Liver (tissue), 3 donors: ENCODE data around the gene TRIO.

Source experiments
- CTCF ChIP-seq: fragments of 150-350 bp; IDR thresholded peaks from 2 replicates; pipeline ENCODE4 v1.5.1; 2017; ENCODE audit warnings: improper control_type of control experiment, low read depth, low read length; ENCODE audit not compliant: missing input control
- GABPA ChIP-seq, 2 donors: IDR thresholded peaks in 1 of 2; conservative IDR thresholded peaks in 1 of 2; 2 replicates each; pipeline ENCODE4 v1.6.1; 2016; ENCODE audit warnings: antibody characterized with exemption in 2 of 2, mild to moderate bottlenecking in 1 of 2, moderate library complexity in 1 of 2
- MAX ChIP-seq: IDR thresholded peaks from 2 replicates; pipeline ENCODE4 v1.6.1; 2016; ENCODE audit warnings: antibody characterized with exemption
- RXRA ChIP-seq, 2 donors: IDR thresholded peaks; 2 replicates each; pipeline ENCODE4 v1.6.1; 2017 to 2018; ENCODE audit warnings: antibody characterized with exemption in 2 of 2, mild to moderate bottlenecking in 1 of 2
- ZBTB33 ChIP-seq: IDR thresholded peaks from 2 replicates; pipeline ENCODE4 v1.6.1; 2016; ENCODE audit warnings: antibody characterized with exemption
- donor health status: healthy.
- donor health status: healthy.

DNA sequence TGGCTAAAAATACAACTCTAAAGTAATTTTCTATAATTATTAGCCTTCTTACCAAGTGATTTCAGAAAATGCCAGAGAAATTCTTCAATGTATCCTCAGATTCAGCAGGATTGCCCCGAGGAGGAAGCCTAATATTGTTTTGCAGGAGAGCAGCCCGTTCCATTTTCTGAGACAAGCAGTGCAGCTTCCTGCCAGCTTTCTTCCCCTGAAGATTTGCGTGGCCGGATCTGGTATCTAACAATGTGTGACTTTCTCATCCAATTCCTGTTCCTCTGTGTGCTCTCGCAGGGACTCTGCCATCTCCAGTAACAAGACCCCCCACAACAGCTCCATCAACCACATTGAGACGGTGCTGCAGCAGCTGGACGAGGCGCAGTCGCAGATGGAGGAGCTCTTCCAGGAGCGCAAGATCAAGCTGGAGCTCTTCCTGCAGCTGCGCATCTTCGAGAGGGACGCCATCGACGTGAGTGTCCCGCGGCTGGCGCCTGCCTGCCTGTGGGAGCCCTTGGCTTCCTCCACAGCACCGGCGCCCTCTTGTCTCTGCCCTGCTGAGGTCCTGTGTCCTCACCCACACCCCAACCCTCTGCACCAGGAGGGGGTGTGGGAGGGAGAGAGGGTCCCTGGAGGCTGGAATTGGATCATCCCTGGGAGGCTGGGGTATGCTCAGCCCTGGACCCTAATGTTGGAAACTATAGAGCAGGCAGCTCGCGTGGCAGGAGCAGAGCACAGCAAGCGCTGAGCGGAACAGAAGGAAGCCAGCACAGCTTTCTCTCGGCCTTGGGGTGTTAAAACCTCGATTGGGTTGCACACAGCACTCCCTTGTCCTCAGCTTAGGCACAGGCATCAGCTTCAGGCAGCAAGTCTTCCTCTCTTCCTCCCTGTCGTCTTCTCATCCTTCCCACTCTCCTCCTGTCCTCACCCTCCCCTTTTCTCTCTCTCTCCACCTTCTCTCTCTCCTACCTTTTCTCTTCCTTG, 216.2 kb downstream of the TRIO start:
- TF ChIP-seq CTCF (no peak), RXRA (IDR thresholded peaks at IDR 0.05) (no peak), GABPA (IDR thresholded peaks at IDR 0.05 in 1 of 2, conservative IDR thresholded peaks at IDR 0.05 in 1 of 2) (no peak), ZBTB33 (no peak), MAX (no peak)
